Trophoblast cell (in vitro differentiated cells and primary cell): ENCODE measurements around the gene SPINK4.
A peak's percentile ranks its signal among the peaks of the same experiment; 100 is the strongest.

Experiments used
- DNase-seq, 2 donors: peaks; one replicate each; pipeline ENCODE4 v3.0.0-alpha.2; 2016
- H2AFZ ChIP-seq: 2 replicates; pipeline ENCODE4 v1.6.1; 2013; ENCODE audit warnings: low read length, moderate library complexity, mild to moderate bottlenecking; ENCODE audit not compliant: insufficient read depth, poor library complexity
- H2AK5ac ChIP-seq: 2 replicates; pipeline ENCODE4 v1.6.1; 2013; ENCODE audit warnings: mild to moderate bottlenecking, low read length
- H2BK120ac ChIP-seq: 2 replicates; pipeline ENCODE4 v1.6.1; 2013; ENCODE audit warnings: low read length, mild to moderate bottlenecking, moderate library complexity; ENCODE audit not compliant: insufficient read depth, poor library complexity
- H2BK12ac ChIP-seq: 2 replicates; pipeline ENCODE4 v1.6.1; 2013; ENCODE audit warnings: mild to moderate bottlenecking, low read length, moderate library complexity
- H2BK5ac ChIP-seq: 2 replicates; pipeline ENCODE4 v1.6.1; 2013; ENCODE audit warnings: low read length, low read depth, moderate library complexity, mild to moderate bottlenecking; ENCODE audit not compliant: poor library complexity
- H3K14ac ChIP-seq: 2 replicates; pipeline ENCODE4 v1.6.1; 2013; ENCODE audit warnings: mild to moderate bottlenecking, low read length
- H3K18ac ChIP-seq: 2 replicates; pipeline ENCODE4 v1.6.1; 2013; ENCODE audit warnings: mild to moderate bottlenecking, low read length
- H3K23ac ChIP-seq: 2 replicates; pipeline ENCODE4 v1.6.1; 2013; ENCODE audit warnings: low read length
- H3K27ac ChIP-seq: 2 replicates; pipeline ENCODE4 v1.5.1; 2013; ENCODE audit warnings: low read depth, mild to moderate bottlenecking, inconsistent platforms, low read length, moderate library complexity
- H3K27me3 ChIP-seq: 2 replicates; pipeline ENCODE4 v1.6.1; 2013; ENCODE audit warnings: inconsistent platforms, mild to moderate bottlenecking, low read length, moderate library complexity; ENCODE audit not compliant: insufficient read depth
- H3K36me3 ChIP-seq, 2 experiments: 1 replicate in 1 of 2; 2 replicates in 1 of 2; pipeline ENCODE4 v1.6.1; 2013; ENCODE audit warnings: low read length in 2 of 2, mild to moderate bottlenecking in 2 of 2, moderate library complexity in 1 of 2; ENCODE audit not compliant: insufficient read depth in 2 of 2, control insufficient read depth in 1 of 2
- H3K4ac ChIP-seq: 2 replicates; pipeline ENCODE4 v1.6.1; 2013; ENCODE audit warnings: low read depth, mild to moderate bottlenecking, low read length, moderate library complexity
- H3K4me1 ChIP-seq, 2 experiments: 1 replicate in 1 of 2; 2 replicates in 1 of 2; pipeline ENCODE4 v1.6.1; 2013; ENCODE audit warnings: low read length in 2 of 2, mild to moderate bottlenecking in 2 of 2, moderate library complexity in 1 of 2; ENCODE audit not compliant: insufficient read depth in 2 of 2, control insufficient read depth in 1 of 2
- H3K4me2 ChIP-seq: 2 replicates; pipeline ENCODE4 v1.6.1; 2013; ENCODE audit warnings: inconsistent platforms, mild to moderate bottlenecking, low read length, moderate library complexity
- H3K4me3 ChIP-seq: 2 replicates; pipeline ENCODE4 v1.5.1; 2013; ENCODE audit warnings: mild to moderate bottlenecking, low read depth, low read length, inconsistent platforms
- H3K79me1 ChIP-seq: one replicate; pipeline ENCODE4 v1.6.1; 2013; ENCODE audit warnings: low read length
- H3K79me2 ChIP-seq: 2 replicates; pipeline ENCODE4 v1.6.1; 2013; ENCODE audit warnings: low read length, mild to moderate bottlenecking; ENCODE audit not compliant: control insufficient read depth, insufficient read depth, poor library complexity
- H3K9ac ChIP-seq: 2 replicates; pipeline ENCODE4 v1.6.1; 2013; ENCODE audit warnings: mild to moderate bottlenecking, low read length
- H3K9me3 ChIP-seq: 2 replicates; pipeline ENCODE4 v1.6.1; 2013; ENCODE audit warnings: low read depth, mild to moderate bottlenecking, control low read depth, inconsistent platforms, low read length; ENCODE audit not compliant: insufficient read depth
- H4K12ac ChIP-seq: 2 replicates; pipeline ENCODE4 v1.6.1; 2013; ENCODE audit warnings: low read depth, mild to moderate bottlenecking, low read length, moderate library complexity
- H4K8ac ChIP-seq: 2 replicates; pipeline ENCODE4 v1.6.1; 2013; ENCODE audit warnings: low read depth, mild to moderate bottlenecking, low read length, moderate library complexity
- H4K91ac ChIP-seq: one replicate; pipeline ENCODE4 v1.6.1; 2013; ENCODE audit warnings: low read depth, mild to moderate bottlenecking, low read length, moderate library complexity
- WGBS: extraction: QIAGEN DNeasy Blood & Tissue Kit; methylation state at CpG from one replicate; pipeline ENCODE4 v1.1.7; 2013; ENCODE audit warnings: missing lambda C conversion rate; ENCODE audit not compliant: insufficient read length, insufficient coverage; ENCODE audit errors: extremely low coverage; 5-methylcytosine and 5-hydroxymethylcytosine counted together

SPINK4 gene

DNA sequence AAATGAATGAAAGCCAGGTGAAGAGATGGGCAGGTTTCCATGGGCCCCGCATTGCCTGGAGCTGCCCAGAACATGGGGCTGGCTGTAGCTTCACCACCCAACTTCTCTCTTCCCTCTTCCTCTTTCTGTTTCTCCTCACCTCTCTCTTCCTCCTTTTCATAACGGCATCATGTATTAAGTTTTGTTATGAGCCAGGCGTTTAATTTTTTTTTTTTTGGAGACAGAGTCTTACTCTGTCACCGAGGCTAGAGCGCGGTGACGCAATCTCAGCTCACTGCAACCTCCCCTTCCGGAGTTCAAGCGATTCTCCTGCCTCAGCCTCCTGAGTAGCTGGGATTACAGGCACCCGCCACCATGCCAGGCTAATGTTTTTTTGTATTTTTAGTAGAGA, 13.0 kb upstream of the SPINK4 start:
- H3K36me3 ChIP-seq, result no peaks in the 10 kb centered on the region
- H4K12ac ChIP-seq, result no peak overlapping the region
- no peaks in the 10 kb centered on the region for H3K27me3 ChIP-seq

DNA sequence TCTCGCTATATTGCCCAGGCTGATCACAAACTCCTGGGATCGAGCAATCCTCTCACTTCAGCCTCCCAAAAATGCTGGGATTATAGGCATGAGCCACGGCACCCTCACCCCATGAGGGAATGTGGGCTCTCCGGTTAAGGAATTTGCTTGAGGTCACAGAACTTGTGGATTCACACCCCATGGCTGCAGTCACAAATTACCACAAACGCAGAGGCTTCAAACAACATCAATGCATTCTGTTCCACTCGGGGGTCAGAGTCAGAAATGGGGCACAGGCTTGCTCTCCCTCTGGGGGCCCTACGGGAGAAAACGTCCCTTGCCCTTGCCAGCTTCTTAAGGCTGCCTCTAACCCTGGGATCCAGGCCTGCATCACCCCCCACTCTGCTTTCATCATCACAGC, 12.2 kb upstream of the SPINK4 start:
- Histone ChIP-seq H3K27ac (no peak overlapping the region), H3K4me1 (peaks cover 4 to 10% of the 10 kb centered on the region in 2 experiments), H2BK12ac (no peak overlapping the region), H3K4me2 (no peak overlapping the region), H3K79me1 (no peaks in the 10 kb centered on the region), H3K23ac (no peak overlapping the region), H3K18ac (no peak overlapping the region), H2BK5ac (no peak overlapping the region), H3K4me3 (no peak overlapping the region), H2AFZ (no peak overlapping the region), H2BK120ac (no peak overlapping the region), H4K12ac (no peak overlapping the region), H3K27me3 (no peaks in the 10 kb centered on the region), H4K91ac (no peak overlapping the region), H2AK5ac (no peak overlapping the region), H3K4ac (no peak overlapping the region), H4K8ac (no peak overlapping the region), H3K14ac (no peak overlapping the region), H3K79me2 (no peaks in the 10 kb centered on the region), H3K36me3 (no peaks in the 10 kb centered on the region), H3K9ac (no peak overlapping the region), H3K9me3 (no peaks in the 10 kb centered on the region)
- DNase-seq, result no peak
- WGBS, result no CpG with 5 or more reads among the region's 8 CpGs

More for the DNA sequence above, 13.0 kb upstream of the SPINK4 start:
- peak in 1 of 2 donors; percentile 47 for DNase-seq
- Histone ChIP-seq H3K14ac (no peak overlapping the region), H2BK12ac (no peak overlapping the region), H3K4me2 (no peak overlapping the region), H2AFZ (no peak overlapping the region), H3K4ac (no peak overlapping the region), H3K23ac (no peak overlapping the region), H2AK5ac (no peak overlapping the region), H3K4me1 (peaks cover 4 to 10% of the 10 kb centered on the region in 2 experiments), H3K9me3 (no peaks in the 10 kb centered on the region), H4K91ac (no peak overlapping the region), H3K4me3 (no peak overlapping the region), H2BK5ac (no peak overlapping the region), H3K79me1 (no peaks in the 10 kb centered on the region), H3K27ac (no peak overlapping the region), H4K8ac (no peak overlapping the region), H3K79me2 (no peaks in the 10 kb centered on the region), H3K18ac (no peak overlapping the region), H2BK120ac (no peak overlapping the region), H3K9ac (no peak overlapping the region)
- no CpG with 5 or more reads among the region's 10 CpGs for WGBS

DNA sequence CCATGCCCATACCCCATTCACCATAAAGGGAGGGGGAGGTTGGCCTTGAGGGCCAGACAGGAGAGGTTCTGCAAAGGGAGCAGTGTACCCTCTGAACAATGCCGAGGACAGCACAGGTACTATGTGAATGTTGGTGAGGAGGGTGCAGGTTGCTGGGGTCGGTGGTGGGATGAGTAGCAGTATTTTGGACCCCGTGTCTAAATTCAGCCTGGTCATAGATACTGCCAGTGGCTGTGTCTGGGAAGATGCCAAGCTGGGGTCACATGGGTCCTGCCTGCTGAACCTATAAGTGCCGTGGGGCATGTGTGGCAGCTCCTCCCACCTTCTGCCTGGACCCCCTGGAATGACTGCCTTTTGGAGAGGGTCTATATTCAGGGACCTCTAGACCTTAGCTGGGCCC, 11.4 kb upstream of the SPINK4 start:
- no peaks in the 10 kb centered on the region for H3K79me2 ChIP-seq

DNA sequence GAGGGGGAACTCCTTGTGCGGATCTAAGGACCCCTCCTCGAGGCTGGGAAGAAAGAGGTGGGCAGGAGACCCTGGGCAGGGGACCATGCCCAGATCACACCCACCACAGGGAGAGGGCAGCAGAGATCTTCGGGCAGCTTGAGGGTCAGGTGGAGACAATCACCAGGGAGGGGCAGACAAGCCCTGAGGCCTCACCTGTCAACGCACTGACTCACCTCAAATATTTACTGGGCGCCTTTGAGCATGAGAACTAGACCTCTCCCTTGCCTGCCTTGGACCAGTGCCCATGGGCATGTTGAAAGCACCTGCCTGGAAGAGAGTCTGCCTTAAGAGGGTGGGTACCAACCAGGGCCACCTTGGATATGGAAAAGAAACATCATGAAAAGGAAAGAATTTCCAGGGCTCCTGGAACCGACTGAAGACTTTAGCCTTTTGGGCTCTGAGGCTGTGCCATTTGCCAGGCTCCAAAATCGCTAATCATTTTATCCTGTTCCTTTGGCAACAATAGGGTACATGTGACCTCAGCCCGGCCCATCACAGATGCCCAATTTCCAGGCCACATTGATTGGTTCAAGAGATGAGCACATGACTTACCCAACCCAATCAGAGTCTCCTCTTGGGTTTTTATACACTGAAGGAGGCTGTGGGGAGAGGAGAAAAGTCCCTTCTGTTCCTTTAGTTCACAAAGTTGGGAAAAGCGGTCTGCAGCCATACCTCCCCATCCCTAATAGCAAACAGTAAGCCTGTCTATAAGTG, 10.4 kb upstream of the SPINK4 start:
- Histone ChIP-seq H3K4me2 (no peak overlapping the region), H3K36me3 (no peaks in the 10 kb centered on the region)

More for the DNA sequence above, 11.4 kb upstream of the SPINK4 start:
- H3K9me3 ChIP-seq, result no peaks in the 10 kb centered on the region
- H4K12ac ChIP-seq, result no peak overlapping the region
- H3K4me1 ChIP-seq, result peaks cover 4 to 10% of the 10 kb centered on the region in 2 experiments
- no peak overlapping the region for H3K18ac ChIP-seq
- H3K9ac ChIP-seq, result no peak overlapping the region
- WGBS, result no CpG with 5 or more reads among the region's 4 CpGs
- H3K27ac ChIP-seq, result no peak overlapping the region
- no peak overlapping the region for H3K14ac ChIP-seq
- no peak overlapping the region for H2AFZ ChIP-seq
- DNase-seq, result no peak
- no peak overlapping the region for H2BK120ac ChIP-seq
- no peak overlapping the region for H4K8ac ChIP-seq
- H3K27me3 ChIP-seq, result no peaks in the 10 kb centered on the region
- H3K4me3 ChIP-seq, result no peak overlapping the region
- H3K79me1 ChIP-seq, result no peaks in the 10 kb centered on the region
- H2BK12ac ChIP-seq, result no peak overlapping the region
- H3K4ac ChIP-seq, result no peak overlapping the region
- H3K36me3 ChIP-seq, result no peaks in the 10 kb centered on the region
- no peak overlapping the region for H2BK5ac ChIP-seq
- H3K4me2 ChIP-seq, result no peak overlapping the region
- H2AK5ac ChIP-seq, result no peak overlapping the region
- H3K23ac ChIP-seq, result no peak overlapping the region
- H4K91ac ChIP-seq, result no peak overlapping the region

More for the DNA sequence above, 10.4 kb upstream of the SPINK4 start:
- Histone ChIP-seq H2AFZ (no peak overlapping the region), H3K23ac (no peak overlapping the region), H3K9ac (no peak overlapping the region), H3K79me1 (no peaks in the 10 kb centered on the region), H3K27me3 (no peaks in the 10 kb centered on the region), H3K79me2 (no peaks in the 10 kb centered on the region), H3K27ac (no peak overlapping the region), H4K12ac (no peak overlapping the region), H2AK5ac (no peak overlapping the region), H3K14ac (no peak overlapping the region), H3K9me3 (no peaks in the 10 kb centered on the region), H3K4me3 (no peak overlapping the region), H3K4ac (no peak overlapping the region), H4K8ac (no peak overlapping the region), H3K18ac (no peak overlapping the region), H2BK120ac (no peak overlapping the region), H4K91ac (no peak overlapping the region), H2BK5ac (no peak overlapping the region), H2BK12ac (no peak overlapping the region), H3K4me1 (peaks cover 4 to 10% of the 10 kb centered on the region in 2 experiments)
- peak; percentile 89 to 90 for DNase-seq
- no CpG with 5 or more reads among the region's 9 CpGs for WGBS
